Body of pancreas (tissue), 4 donors: ENCODE results near the gene TCEA2. TPM values are rescaled to one million over a fixed set of nuclear protein-coding genes. Genes with fewer than 3 reads are reported as not detected.
A peak's percentile ranks its signal among the peaks of the same experiment; 100 is the strongest.
"Not testable (repeated sequence)": the region's sequence is repeated elsewhere in the genome, so short reads cannot be mapped to it uniquely, and the experiment has no call there.

Source experiments
- ATAC-seq: fragments of 150-250 bp; one replicate; pipeline ENCODE4 v1.9.1; 2016
- DNase-seq, 4 donors: peaks; one replicate each; pipeline ENCODE4 v3.0.0-alpha.2; 2019
- H3K27ac ChIP-seq, 4 donors: fragments of 200-600 bp; sonication (generic); 1 replicate in 3 of 4; 2 replicates in 1 of 4; pipeline versions ENCODE4 v1.5.1 to v1.6.1; 2016 to 2019; ENCODE audit warnings: mild to moderate bottlenecking in 1 of 4, mixed read lengths in 1 of 4, moderate library complexity in 1 of 4
- H3K27me3 ChIP-seq, 2 donors: fragments of 200-600 bp; sonication (generic); one replicate each; pipeline ENCODE4 v1.6.0; 2016; ENCODE audit warnings: mild to moderate bottlenecking in 1 of 2
- H3K36me3 ChIP-seq, 2 donors: fragments of 200-600 bp; sonication (generic); replicated peaks in 1 of 2; 2 replicates each; pipeline ENCODE4 v1.5.1; 2016; ENCODE audit warnings: low read depth in 2 of 2; ENCODE audit not compliant: insufficient read depth in 1 of 2
- H3K4me1 ChIP-seq: fragments of 200-600 bp; sonication (generic); one replicate; pipeline ENCODE4 v1.6.0; 2016
- H3K4me3 ChIP-seq, 2 donors: fragments of 200-600 bp; sonication (generic); 1 replicate in 1 of 2; 2 replicates in 1 of 2; pipeline ENCODE4 v1.5.1; 2016 to 2019
- H3K9me3 ChIP-seq, 3 donors: fragments of 200-600 bp; sonication (generic); 1 replicate in 2 of 3; 2 replicates in 1 of 3; pipeline ENCODE4 v1.5.1; 2016
- POLR2A ChIP-seq, 3 donors: fragments of 450-650 bp; IDR thresholded peaks; one replicate each; pipeline ENCODE4 v1.6.1; 2016; ENCODE audit warnings: antibody characterized with exemption in 3 of 3, mild to moderate bottlenecking in 2 of 3
- WGBS, 2 donors: methylation state at CpG; one replicate each; pipeline ENCODE4 v1.1.5; 2017; 5-methylcytosine and 5-hydroxymethylcytosine counted together
- intact Hi-C: fragments of 100-400 bp; cut with DNase I; formaldehyde crosslinking; loops from one replicate; pipeline ENCODE4 v1.15.1; 2023
- total RNA-seq, 2 donors: library from RNA; depleted of rRNA; stranded (reverse); fragments of >200 nt; gene quantifications; one replicate each; pipeline ENCODE4 v1.1.0, GENCODE V29; 2016
- TF ChIP-seq, protein P1 (sequence below), 7 experiments: fragments of 450-650 bp in 4 of 7; fragments of 200-600 bp in 3 of 7; sonication (generic) in 3 of 7; IDR thresholded peaks; one replicate each; pipeline ENCODE4 v1.5.1; 2016 to 2019; ENCODE audit warnings: antibody characterized with exemption in 7 of 7

TCEA2 gene
- total RNA-seq, 2 donors from 2014 or later: 16.6 to 17.5 TPM

DNA sequence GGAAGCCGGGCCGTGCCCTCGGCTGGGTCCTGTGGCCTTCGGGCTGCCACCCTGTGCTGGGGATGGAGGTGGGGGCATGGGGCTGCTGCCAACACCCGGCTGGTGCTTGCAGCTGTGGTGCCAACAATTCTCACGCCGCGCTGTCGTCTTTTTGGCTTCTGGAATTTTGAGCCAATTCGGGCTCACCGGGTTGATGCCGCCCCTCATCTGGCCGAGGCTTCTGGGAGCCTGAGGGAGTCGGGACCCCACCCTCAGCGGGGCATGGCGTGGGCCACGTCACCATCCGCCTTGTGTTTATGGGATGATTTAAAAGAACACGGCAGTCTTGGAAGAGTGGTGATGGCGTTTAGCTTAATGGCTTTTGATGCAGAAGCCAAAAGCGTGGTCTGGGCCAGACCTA lies 53.0 kb downstream of the TCEA2 start:
- peaks cover 8% of the 10 kb centered on the region for H3K4me1 ChIP-seq
- TF ChIP-seq, protein P1, sequence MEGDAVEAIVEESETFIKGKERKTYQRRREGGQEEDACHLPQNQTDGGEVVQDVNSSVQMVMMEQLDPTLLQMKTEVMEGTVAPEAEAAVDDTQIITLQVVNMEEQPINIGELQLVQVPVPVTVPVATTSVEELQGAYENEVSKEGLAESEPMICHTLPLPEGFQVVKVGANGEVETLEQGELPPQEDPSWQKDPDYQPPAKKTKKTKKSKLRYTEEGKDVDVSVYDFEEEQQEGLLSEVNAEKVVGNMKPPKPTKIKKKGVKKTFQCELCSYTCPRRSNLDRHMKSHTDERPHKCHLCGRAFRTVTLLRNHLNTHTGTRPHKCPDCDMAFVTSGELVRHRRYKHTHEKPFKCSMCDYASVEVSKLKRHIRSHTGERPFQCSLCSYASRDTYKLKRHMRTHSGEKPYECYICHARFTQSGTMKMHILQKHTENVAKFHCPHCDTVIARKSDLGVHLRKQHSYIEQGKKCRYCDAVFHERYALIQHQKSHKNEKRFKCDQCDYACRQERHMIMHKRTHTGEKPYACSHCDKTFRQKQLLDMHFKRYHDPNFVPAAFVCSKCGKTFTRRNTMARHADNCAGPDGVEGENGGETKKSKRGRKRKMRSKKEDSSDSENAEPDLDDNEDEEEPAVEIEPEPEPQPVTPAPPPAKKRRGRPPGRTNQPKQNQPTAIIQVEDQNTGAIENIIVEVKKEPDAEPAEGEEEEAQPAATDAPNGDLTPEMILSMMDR (IDR thresholded peaks at IDR 0.05): no peak
- no peak for TF ChIP-seq POLR2A (IDR thresholded peaks at IDR 0.05)
- H3K27me3 ChIP-seq: no peaks in the 10 kb centered on the region
- 73 to 81% methylated on average over 11 to 21 of the region's 21 CpGs for WGBS, 2 donors
- no peaks in the 10 kb centered on the region for H3K9me3 ChIP-seq
- intact Hi-C loops: loop anchor here (5.0 kb wide), 1 partner anchor 79 kb away; the partner anchor contains the start of gene C20orf204
- no peak overlapping the region for H3K4me3 ChIP-seq
- no peak for ATAC-seq
- H3K27ac ChIP-seq: no peak overlapping the region
- H3K36me3 ChIP-seq: no peaks in the 10 kb centered on the region
- DNase-seq: no peak

DNA sequence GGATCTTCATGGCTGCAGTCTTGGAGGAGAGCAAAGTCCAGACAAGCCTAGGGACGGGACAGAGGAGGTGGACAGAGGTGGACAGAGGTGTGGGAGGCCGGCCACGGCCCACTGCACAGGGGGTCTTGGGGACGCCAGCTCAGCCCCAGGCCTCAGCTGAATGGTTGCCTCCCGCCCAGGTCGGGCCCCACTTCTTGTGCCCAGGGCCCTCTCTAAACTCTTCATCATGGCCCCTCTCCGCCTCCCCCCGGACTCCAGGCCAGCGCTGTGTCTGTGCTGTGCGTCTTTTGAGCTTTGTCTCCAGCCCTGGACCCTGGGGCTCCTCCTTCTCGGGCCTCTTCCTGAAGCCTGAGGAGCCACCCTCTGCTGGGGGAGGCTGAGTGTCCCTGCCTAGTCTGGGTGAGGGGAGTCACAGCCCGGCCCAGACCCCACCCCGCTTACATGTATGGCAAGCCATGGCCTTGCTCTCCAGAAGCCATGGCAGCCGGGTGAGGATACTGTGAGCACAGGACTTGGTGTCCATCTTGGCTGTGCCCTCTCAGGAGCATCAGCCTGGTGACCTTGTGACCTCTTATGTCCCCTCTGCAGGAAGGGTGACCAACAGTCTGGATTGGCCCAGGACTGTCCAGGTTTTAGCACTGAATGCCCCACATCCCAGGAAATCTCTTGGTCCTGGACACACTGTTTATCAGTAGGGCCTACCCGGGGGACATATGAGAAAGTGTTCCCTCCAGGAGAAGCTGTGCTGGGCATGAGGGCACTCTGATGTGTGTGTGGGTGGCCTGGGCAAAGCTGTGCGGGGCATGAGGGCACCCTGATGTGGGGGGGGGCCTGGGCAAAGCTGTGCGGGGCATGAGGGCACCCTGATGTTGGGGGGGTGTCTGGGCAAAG lies 53.8 kb downstream of the TCEA2 start:
- intact Hi-C loops: loop anchor here (5.0 kb wide), 1 partner anchor 79 kb away; the partner anchor contains the start of gene C20orf204
- Histone ChIP-seq H3K27ac (no peak overlapping the region), H3K36me3 (no peaks in the 10 kb centered on the region), H3K9me3 (no peaks in the 10 kb centered on the region), H3K4me3 (no peak overlapping the region), H3K27me3 (peaks cover 0 to 6% of the 10 kb centered on the region in 2 donors), H3K4me1 (peaks cover 8% of the 10 kb centered on the region)
- TF ChIP-seq POLR2A (IDR thresholded peaks at IDR 0.05): no peak
- TF ChIP-seq, protein P1 (IDR thresholded peaks at IDR 0.05): no peak
- no peak for ATAC-seq
- 64 to 73% methylated on average over 6 to 14 of the region's 17 CpGs for WGBS, 2 donors
- no peak for DNase-seq

- not testable (repeated sequence) for H3K36me3 ChIP-seq, ATAC-seq, H3K4me1 ChIP-seq, DNase-seq, H3K27ac ChIP-seq, H3K27me3 ChIP-seq, H3K4me3 ChIP-seq, H3K9me3 ChIP-seq
- intact Hi-C loops: loop anchor here (5.0 kb wide), 1 partner anchor 80 kb away; the partner anchor contains the start of gene C20orf204
- 60% methylated on average over 2 of the region's 6 CpGs; no CpG with 5 or more reads in 1 of the 2 donors for WGBS, 2 donors
Measured at GRCh38 chr20:64117432-64117777, 54.4 kb downstream of the TCEA2 start.

DNA sequence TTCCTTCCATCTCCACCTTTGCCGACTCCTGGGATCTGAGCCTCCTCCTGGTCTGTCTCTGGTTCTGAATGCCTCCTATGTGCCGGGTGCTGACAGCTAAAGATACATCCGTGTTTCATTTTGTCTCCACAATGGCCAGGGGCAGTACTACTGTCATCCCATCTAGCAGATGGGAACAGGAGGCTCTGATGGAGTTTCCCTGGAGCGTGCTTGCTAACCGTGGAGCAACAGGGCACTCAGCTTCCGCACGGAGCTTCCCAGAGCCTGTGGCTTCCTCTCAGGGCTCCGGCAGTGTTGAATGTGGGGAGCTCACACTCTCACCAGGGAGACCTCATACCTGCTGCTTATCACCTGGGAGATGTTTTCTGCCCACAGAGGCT lies 56.3 kb downstream of the TCEA2 start:
- DNase-seq (no peak), ATAC-seq (no peak)
- Histone ChIP-seq H3K27ac (no peak overlapping the region), H3K4me1 (peaks cover 8% of the 10 kb centered on the region), H3K9me3 (no peaks in the 10 kb centered on the region), H3K36me3 (no peaks in the 10 kb centered on the region), H3K4me3 (no peak overlapping the region), H3K27me3 (peaks cover 0 to 7% of the 10 kb centered on the region in 2 donors)
- WGBS, 2 donors: 74 to 77% methylated on average over 4 to 8 of the region's 8 CpGs
- TF ChIP-seq, protein P1 (IDR thresholded peaks at IDR 0.05): no peak
- TF ChIP-seq POLR2A (IDR thresholded peaks at IDR 0.05): no peak
- intact Hi-C loops: loop anchor here (5.0 kb wide), 1 partner anchor 82 kb away; the partner anchor contains the start of gene C20orf204

DNA sequence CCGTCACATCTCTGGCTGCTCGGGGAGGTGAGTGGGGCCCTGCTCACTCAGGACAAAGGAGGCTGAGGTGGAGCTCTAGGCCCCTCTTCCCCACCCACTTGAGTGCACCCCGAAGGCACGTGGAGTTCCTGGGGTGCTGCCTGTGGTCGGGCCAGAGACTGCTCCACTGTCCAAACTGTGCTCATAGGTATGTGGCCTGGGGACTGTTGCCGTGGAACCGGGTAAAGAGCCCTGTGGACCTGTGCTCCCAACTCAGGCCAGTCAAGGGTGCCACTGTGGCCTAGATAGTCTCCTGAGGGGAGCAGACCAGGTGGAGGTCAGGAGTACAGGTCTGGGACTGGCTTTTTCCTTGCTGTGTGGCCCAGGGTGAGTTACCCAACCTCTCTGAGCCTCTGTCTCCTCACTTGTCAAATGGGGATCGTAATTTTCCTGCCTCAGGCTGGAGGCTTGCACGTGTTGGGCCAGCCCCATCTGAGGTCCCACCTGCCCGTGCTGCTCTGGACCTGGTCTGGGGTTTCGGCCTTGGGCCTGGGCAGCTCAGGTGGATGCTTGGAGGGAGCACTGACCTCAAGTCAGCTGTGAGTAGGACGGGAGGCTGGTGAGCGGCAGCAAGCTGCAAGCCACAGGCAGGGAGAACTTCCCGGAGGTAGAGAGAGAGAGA lies 56.8 kb downstream of the TCEA2 start:
- Histone ChIP-seq H3K36me3 (no peaks in the 10 kb centered on the region), H3K4me3 (no peak overlapping the region), H3K9me3 (no peaks in the 10 kb centered on the region), H3K27me3 (peaks cover 0 to 7% of the 10 kb centered on the region in 2 donors), H3K27ac (no peak overlapping the region), H3K4me1 (peaks cover 8% of the 10 kb centered on the region)
- 34 to 56% methylated on average over 4 to 13 of the region's 14 CpGs for WGBS, 2 donors
- intact Hi-C loops: loop anchor here (5.0 kb wide), 1 partner anchor 83 kb away; the partner anchor contains the start of gene C20orf204
- peak; percentile 5 for ATAC-seq
- peak in 1 of 4 donors; percentile 10 for DNase-seq
- TF ChIP-seq, protein P1 (IDR thresholded peaks at IDR 0.05): no peak
- TF ChIP-seq POLR2A (IDR thresholded peaks at IDR 0.05): no peak
